Body of pancreas (tissue), 4 donors: ENCODE measurements around the gene NOTCH2.
"Not testable (repeated sequence)": the region's sequence is repeated elsewhere in the genome, so short reads cannot be mapped to it uniquely, and the experiment has no call there.

ENCODE experiments used
- CTCF ChIP-seq, 7 experiments: fragments of 450-650 bp in 4 of 7; fragments of 200-600 bp in 3 of 7; sonication (generic) in 3 of 7; IDR thresholded peaks; one replicate each; pipeline ENCODE4 v1.5.1; 2016 to 2019; ENCODE audit warnings: antibody characterized with exemption in 7 of 7
- POLR2A ChIP-seq, 3 donors: fragments of 450-650 bp; IDR thresholded peaks; one replicate each; pipeline ENCODE4 v1.6.1; 2016; ENCODE audit warnings: antibody characterized with exemption in 3 of 3, mild to moderate bottlenecking in 2 of 3

GRCh38 chr1:119996731-119997312 lies 72.6 kb downstream of the NOTCH2 start:
- TF ChIP-seq CTCF, POLR2A (IDR thresholded peaks at IDR 0.05): not testable (repeated sequence)
